ENCODE measurements around the gene CACNA1I.

- TF ChIP-seq EGR1 (IDR thresholded peaks at IDR 0.05) (no peak), EP300 (IDR thresholded peaks at IDR 0.05; ENCODE audit: borderline replicate concordance) (no peak), TCF12 (IDR thresholded peaks at IDR 0.05; ENCODE audit: low read depth) (no peak), RAD21 (IDR thresholded peaks at IDR 0.05; ENCODE audit: low read depth) (no peak), TAF1 (IDR thresholded peaks at IDR 0.05; ENCODE audit: low read depth) (no peak), FOXM1 (IDR thresholded peaks at IDR 0.05; ENCODE audit: borderline replicate concordance, low read depth) (no peak), REST (IDR thresholded peaks at IDR 0.05; ENCODE audit: low read depth) (no peak), CEBPB (IDR thresholded peaks at IDR 0.05) (no peak), NFIC (IDR thresholded peaks at IDR 0.05) (no peak), CREB1 (IDR thresholded peaks at IDR 0.05; ENCODE audit: low read depth) (no peak), MAX (IDR thresholded peaks at IDR 0.05) (no peak), YY1 (IDR thresholded peaks at IDR 0.05; ENCODE audit: low read depth) (no peak)
These were observed 32.6 kb upstream of the CACNA1I start for GRCh38 chr22:39537975-39538374.

All from Ishikawa (cell line).